ENCODE measurements around the gene NT5DC1.

NT5DC1 gene

GRCh38 chr6:116248577-116248976 lies 147.9 kb downstream of the NT5DC1 start:
- DNase-seq: no peak

- no peak for DNase-seq
Measured at GRCh38 chr6:116251568-116252384, 151.1 kb downstream of the NT5DC1 start.

GRCh38 chr6:116253188-116253504 lies 152.5 kb downstream of the NT5DC1 start:
- DNase-seq: no peak

- peak; percentile 88 for DNase-seq
Measured at GRCh38 chr6:116253505-116254296, 153.0 kb downstream of the NT5DC1 start, which contains the start of gene TSPYL4. Gene TSPYL4 (minus strand): TSS chr6:116254075. CDS start chr6:116254008, 67 bp downstream.

GRCh38 chr6:116254297-116255056 lies 153.8 kb downstream of the NT5DC1 start:
- DNase-seq: no peak

- no peak for DNase-seq
Measured at GRCh38 chr6:116255246-116255800, 154.7 kb downstream of the NT5DC1 start.

GRCh38 chr6:116256694-116257093 lies 156.0 kb downstream of the NT5DC1 start:
- DNase-seq: no peak

GRCh38 chr6:116258520-116258919 lies 157.9 kb downstream of the NT5DC1 start:
- no peak for DNase-seq

GRCh38 chr6:116263353-116263752 lies 162.7 kb downstream of the NT5DC1 start:
- no peak for DNase-seq

- DNase-seq: no peak
Measured at GRCh38 chr6:116265041-116265829, 164.6 kb downstream of the NT5DC1 start.

GRCh38 chr6:116266803-116267202 lies 166.2 kb downstream of the NT5DC1 start:
- no peak for DNase-seq

GRCh38 chr6:116267836-116268588 lies 167.4 kb downstream of the NT5DC1 start:
- DNase-seq: no peak

- peak; percentile 32 for DNase-seq
Measured at GRCh38 chr6:116268589-116269293, 168.1 kb downstream of the NT5DC1 start.

- no peak for DNase-seq
Measured at GRCh38 chr6:116271149-116271708, 170.6 kb downstream of the NT5DC1 start.

GRCh38 chr6:116277124-116277523 lies 176.5 kb downstream of the NT5DC1 start:
- DNase-seq: no peak

- DNase-seq: no peak
Measured at GRCh38 chr6:116278481-116278829, 177.8 kb downstream of the NT5DC1 start.

- DNase-seq: no peak
Measured at GRCh38 chr6:116278854-116279231, 178.2 kb downstream of the NT5DC1 start.

GRCh38 chr6:116279232-116280160 lies 178.8 kb downstream of the NT5DC1 start, which contains the start of gene TSPYL1:
Gene TSPYL1 (minus strand): TSS chr6:116279930. CDS start chr6:116279830, 100 bp downstream.
- peak; percentile 91 for DNase-seq

Data from NCI-H1436 treated with DMSO at 0.1 percent for 48 hours (cell line).